ENCODE data around the gene CAPRIN2.

- TF ChIP-seq POLR2A (IDR thresholded peaks at IDR 0.05): no peak
- TF ChIP-seq, protein P1, sequence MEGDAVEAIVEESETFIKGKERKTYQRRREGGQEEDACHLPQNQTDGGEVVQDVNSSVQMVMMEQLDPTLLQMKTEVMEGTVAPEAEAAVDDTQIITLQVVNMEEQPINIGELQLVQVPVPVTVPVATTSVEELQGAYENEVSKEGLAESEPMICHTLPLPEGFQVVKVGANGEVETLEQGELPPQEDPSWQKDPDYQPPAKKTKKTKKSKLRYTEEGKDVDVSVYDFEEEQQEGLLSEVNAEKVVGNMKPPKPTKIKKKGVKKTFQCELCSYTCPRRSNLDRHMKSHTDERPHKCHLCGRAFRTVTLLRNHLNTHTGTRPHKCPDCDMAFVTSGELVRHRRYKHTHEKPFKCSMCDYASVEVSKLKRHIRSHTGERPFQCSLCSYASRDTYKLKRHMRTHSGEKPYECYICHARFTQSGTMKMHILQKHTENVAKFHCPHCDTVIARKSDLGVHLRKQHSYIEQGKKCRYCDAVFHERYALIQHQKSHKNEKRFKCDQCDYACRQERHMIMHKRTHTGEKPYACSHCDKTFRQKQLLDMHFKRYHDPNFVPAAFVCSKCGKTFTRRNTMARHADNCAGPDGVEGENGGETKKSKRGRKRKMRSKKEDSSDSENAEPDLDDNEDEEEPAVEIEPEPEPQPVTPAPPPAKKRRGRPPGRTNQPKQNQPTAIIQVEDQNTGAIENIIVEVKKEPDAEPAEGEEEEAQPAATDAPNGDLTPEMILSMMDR (IDR thresholded peaks at IDR 0.05): no peak
Measured at GRCh38 chr12:30788754-30789153, 34.0 kb upstream of the CAPRIN2 start.

Measured in testis (tissue), 2 donors.